SK-N-SH treated with all-trans-retinoic acid at 6 μM for 48 hours (cell line): Measurements from ENCODE around the gene CDKN2B.

Source experiments
- GLIS3 ChIP-seq: fragments of 250-450 bp; sonication (Bioruptor Pico); IDR thresholded peaks from 2 replicates; pipeline ENCODE4 v1.5.0; 2020; ENCODE audit warnings: mild to moderate bottlenecking, moderate library complexity
- ZNF565 ChIP-seq: fragments of 450-650 bp; formaldehyde crosslinking; conservative IDR thresholded peaks from 2 replicates; pipeline ENCODE4 v1.5.0; 2020; ENCODE audit warnings: low read depth, mild to moderate bottlenecking, moderate library complexity
- TF ChIP-seq, protein P1 (sequence below): fragments of 250-450 bp; sonication (Bioruptor Pico); IDR thresholded peaks from 2 replicates; pipeline ENCODE4 v1.5.0; 2020; ENCODE audit warnings: mild to moderate bottlenecking, moderate library complexity

DNA sequence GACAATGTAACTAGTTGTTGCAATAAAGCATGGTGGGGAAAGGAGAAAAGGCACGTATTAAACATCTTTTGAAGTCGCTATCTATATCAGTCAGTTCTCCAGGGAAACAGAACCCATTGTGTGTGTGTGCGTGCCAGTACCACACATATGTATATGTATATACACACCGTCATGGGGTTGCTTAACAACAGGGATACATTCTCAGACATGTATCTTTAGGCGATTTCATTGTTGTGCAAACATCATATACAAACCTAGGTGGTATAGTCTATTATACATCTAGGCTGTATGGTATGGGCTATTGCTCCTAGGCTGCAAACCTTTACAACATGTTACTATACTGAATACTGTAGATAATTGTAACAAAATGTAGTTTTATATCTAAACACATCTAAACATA, 12.2 kb downstream of the CDKN2B start:
- TF ChIP-seq, protein P1, sequence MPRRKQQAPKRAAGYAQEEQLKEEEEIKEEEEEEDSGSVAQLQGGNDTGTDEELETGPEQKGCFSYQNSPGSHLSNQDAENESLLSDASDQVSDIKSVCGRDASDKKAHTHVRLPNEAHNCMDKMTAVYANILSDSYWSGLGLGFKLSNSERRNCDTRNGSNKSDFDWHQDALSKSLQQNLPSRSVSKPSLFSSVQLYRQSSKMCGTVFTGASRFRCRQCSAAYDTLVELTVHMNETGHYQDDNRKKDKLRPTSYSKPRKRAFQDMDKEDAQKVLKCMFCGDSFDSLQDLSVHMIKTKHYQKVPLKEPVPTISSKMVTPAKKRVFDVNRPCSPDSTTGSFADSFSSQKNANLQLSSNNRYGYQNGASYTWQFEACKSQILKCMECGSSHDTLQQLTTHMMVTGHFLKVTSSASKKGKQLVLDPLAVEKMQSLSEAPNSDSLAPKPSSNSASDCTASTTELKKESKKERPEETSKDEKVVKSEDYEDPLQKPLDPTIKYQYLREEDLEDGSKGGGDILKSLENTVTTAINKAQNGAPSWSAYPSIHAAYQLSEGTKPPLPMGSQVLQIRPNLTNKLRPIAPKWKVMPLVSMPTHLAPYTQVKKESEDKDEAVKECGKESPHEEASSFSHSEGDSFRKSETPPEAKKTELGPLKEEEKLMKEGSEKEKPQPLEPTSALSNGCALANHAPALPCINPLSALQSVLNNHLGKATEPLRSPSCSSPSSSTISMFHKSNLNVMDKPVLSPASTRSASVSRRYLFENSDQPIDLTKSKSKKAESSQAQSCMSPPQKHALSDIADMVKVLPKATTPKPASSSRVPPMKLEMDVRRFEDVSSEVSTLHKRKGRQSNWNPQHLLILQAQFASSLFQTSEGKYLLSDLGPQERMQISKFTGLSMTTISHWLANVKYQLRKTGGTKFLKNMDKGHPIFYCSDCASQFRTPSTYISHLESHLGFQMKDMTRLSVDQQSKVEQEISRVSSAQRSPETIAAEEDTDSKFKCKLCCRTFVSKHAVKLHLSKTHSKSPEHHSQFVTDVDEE (CRISPR knock-in tag) = no peak
- TF ChIP-seq ZNF565 (no peak), GLIS3 (CRISPR knock-in tag) (no peak)
